ENCODE data around the gene PHLDA2.

GRCh38 chr11:2963112-2963754 lies 34.0 kb upstream of the PHLDA2 start:
- TF ChIP-seq POLR2AphosphoS5 (IDR thresholded peaks at IDR 0.05; ENCODE audit: low read depth, low read length) (no peak), TAF1 (IDR thresholded peaks at IDR 0.05; ENCODE audit: borderline replicate concordance, insufficient read depth, low read length) (no peak), REST (IDR thresholded peaks at IDR 0.05; ENCODE audit: insufficient read depth in 1 of 2, low read depth in 2 of 2, low read length in 2 of 2) (no peak), SIN3A (IDR thresholded peaks at IDR 0.05; ENCODE audit: borderline replicate concordance, insufficient read depth, low read length) (no peak)

All from PFSK-1 (cell line).